GM20000 (cell line): Measurements from ENCODE around the gene CDK5R2.

ENCODE experiments used
- DNase-seq: peaks from one replicate; pipeline ENCODE4 v3.0.0; 2012; ENCODE audit warnings: low spot score
- CTCF ChIP-seq: IDR thresholded peaks from 2 replicates; pipeline ENCODE4 v1.5.1; 2012; ENCODE audit warnings: mild to moderate bottlenecking, control low read depth; ENCODE audit errors: extremely low read depth, missing control alignments

The CDK5R2 gene

DNA sequence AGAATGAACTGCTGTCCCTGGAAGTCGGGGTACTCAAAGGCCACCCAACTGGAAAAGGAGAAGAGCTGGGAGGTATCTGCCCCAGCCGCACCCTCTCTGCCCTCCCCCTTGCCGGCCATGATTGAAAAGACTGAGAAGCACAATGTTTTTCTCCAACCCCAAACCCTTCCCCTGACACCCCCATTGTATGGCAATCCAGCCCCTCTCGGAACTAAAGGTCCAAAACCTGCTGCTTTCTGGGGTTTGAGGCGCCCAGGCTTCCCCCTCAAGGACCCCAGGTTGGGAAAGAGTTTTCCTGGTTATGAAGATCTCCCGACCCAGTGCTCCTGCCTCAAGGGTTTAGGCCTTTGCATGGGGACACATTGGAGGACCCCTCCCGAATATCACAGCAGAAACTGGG is 32.7 kb downstream of the CDK5R2 start:
- no peak for TF ChIP-seq CTCF
- no peak for DNase-seq

- TF ChIP-seq CTCF = no peak
- DNase-seq = no peak
These were observed 33.4 kb downstream of the CDK5R2 start for GRCh38 chr2:218992703-218993344.

DNA sequence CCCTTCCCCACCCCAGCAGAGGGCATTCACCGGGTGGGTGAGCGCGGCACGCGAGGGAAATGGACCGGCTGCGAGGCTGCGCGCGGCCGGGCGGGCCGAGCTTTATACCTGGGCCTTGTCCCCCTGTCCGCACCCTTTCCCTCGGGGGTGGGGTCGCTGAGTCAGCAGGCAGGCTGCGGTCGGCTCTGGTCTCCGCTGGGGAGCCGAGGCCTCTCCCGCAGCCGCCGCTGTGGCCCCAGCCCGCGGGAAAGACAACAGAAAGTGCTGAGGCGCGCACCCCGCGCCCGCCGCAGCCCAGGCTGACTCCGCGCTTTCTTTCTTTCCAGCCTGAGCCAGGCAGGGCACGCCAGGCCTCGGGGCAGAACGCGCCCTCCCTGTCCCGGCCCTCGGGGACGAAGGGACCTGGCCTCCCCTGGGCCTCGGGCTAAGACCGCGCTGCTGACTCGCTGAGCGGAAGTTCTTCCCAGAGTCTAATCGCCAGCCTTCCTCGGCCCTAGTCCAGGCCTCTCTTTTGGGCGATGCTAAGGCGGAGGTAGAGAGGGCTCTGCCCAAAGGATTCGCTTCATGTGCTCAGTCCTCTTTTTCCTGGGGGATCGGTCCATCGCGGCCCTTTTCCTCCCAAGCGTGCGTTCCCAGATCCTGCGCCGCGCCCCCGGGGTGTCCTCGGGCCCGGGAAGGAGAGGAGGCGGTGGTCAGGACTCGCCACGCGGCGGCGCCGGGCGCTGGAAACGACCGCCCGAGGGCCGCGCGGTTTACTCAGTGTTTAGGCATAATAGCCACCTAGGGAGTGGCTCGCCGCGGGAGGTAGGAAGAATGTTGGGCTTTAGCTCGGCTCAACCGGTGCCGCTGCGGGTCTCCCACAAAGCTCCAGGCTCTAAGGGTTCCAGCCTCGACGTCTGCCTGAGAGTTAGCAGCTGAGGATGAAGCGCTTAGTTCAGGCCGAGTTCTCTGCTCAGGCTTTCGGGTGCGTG is 34.2 kb downstream of the CDK5R2 start, which contains the start of gene CRYBA2:
CRYBA2 (minus strand) TSS at position 78 of the 971 bp plus-strand sequence. CDS start 246 bp downstream, outside the sequence.
- TF ChIP-seq CTCF = no peak
- DNase-seq = peak; percentile 31

- no peak for TF ChIP-seq CTCF
- no peak for DNase-seq
These were observed 36.1 kb downstream of the CDK5R2 start for GRCh38 chr2:218995561-218995960.

DNA sequence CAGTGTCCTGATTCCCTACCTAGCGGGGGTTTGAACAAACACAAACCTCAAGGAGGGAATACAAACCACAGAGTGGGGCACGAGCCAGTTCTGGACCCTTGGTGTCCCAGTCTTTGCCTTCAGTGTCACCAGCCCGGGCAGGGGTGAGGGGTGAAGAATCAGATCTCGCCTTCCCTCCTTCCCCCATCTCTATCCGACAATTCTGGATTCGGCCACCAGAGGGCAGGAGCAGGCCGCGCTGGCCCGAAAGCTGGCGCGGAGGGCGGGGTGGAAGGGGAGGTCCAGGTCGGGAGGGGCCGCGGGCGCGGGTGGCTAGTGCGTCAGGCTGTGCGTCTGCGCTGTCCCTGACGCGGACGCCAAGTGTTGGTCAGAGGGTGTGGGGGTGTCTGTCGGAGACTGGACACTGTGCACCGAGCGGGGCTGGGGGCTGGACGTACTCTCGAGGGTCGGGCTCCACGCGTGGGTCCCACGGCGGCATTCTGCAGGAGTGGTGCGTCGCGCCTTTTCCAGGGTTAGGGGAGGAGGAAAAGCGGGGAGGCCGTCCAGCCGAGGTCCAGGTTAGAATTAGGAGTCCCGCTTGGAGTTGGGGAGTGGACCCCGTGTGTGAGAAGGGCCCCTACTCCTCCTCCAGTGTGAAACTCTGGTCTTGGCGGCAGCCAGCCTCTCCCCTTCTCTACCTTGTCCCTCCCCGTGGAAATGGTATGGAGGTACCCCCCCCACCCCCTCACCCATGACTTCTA is 36.7 kb downstream of the CDK5R2 start:
- DNase-seq = peak; percentile 92
- TF ChIP-seq CTCF = peak; percentile 86

GRCh38 chr2:218996937-218997336 is 37.5 kb downstream of the CDK5R2 start:
- TF ChIP-seq CTCF = no peak
- DNase-seq = peak; percentile 27
